GM18867 (cell line): ENCODE data around the gene ELANE.
A peak's percentile ranks its signal among the peaks of the same experiment; 100 is the strongest.
"Not testable (repeated sequence)": the region's sequence is repeated elsewhere in the genome, so short reads cannot be mapped to it uniquely, and the experiment has no call there.

Source experiments
- ATAC-seq: cut with Tn5 transposase; IDR thresholded peaks from one replicate; pipeline ENCODE4 v1.9.1; 2021; ENCODE audit warnings: mild to moderate bottlenecking, moderate library complexity; ENCODE audit not compliant: unreplicated experiment

Gene ELANE

DNA sequence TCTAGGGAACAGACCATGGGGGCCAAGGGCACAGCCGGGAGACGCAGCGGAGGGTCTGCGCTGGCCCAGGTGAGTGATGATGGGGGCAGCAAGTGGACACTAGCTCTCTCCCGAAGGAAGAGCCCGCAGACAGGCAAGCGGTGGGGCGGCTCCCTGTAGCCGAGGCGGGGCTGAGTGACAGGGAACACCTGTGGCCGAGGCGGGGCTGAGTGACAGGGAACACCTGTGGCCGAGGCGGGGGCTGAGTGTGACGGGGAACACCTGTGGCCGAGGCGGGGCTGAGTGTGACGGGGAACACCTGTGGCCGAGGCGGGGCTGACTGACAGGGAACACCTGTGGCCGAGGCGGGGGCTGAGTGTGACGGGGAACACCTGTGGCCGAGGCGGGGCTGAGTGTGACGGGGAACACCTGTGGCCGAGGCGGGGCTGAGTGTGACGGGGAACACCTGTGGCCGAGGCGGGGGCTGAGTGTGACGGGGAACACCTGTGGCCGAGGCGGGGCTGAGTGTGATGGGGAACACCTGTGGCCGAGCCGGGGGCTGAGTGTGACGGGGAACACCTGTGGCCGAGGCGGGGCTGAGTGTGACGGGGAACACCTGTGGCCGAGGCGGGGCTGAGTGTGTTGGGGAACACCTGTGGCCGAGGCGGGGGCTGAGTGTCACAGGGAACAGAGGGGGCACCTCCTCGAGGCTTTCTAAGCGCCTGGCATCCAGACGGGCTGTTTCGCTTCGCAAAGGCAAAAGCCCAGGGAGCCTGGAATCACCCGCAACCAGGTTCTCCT, 39.5 kb downstream of the ELANE start:
- not testable (repeated sequence) for ATAC-seq

DNA sequence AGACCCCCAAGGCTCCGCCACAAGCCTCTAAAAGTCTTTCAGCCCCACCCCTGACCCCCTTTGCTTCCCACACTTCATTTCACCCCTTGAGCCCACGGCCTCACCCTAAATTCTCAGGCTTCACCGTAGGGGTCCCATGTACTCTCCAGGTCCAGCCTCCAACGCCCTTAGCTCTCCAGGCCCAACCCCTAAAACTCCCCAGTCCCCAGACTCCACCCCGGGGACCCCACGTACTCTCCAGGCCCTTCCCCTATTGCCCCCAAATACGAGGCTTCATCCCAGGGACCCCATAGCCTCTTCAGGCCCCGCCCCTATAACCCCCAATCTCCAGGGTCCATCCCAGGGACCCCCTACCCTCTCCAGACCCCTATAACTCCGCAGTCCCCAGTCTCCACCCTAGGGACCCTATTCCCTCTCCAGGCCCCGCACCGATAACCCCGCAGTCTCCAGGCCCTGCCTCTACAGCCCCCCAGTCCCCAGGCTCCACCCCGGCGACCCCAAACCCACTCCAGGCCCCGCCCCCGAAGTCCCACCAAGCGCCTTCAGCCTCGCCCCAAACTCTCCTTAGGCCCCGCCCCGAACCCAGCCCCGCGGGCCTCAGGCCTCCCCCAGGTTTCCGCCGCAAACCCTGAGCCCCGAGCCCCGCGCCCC, 40.3 kb downstream of the ELANE start:
- ATAC-seq, result peak; percentile 31

DNA sequence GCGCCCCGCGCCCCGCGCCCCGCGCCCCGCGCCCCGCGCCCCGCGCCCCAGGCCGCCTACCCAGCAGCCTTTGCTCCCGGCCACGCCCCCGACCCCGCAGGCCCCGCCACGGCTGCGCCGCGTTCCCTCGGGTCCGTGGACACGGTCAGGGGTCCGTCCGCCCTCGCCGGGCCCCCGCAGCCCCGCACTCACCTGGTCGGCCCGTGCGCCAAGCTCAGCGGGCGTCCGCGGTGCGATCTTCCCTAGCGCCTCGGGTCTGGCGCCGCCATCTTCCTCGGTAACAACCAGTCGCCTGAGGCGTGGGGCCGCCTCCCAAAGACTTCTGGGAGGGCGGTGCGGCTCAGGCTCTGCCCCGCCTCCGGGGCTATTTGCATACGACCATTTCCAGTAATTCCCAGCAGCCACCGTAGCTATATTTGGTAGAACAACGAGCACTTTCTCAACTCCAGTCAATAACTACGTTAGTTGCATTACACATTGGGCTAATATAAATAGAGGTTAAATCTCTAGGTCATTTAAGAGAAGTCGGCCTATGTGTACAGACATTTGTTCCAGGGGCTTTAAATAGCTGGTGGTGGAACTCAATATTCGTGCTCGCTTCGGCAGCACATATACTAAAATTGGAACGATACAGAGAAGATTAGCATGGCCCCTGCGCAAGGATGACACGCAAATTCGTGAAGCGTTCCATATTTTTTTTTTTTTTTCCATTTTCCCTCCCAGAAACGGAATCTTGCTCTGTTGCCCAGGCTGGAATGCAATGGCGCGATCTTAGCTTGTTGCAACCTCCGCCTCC, 41.0 kb downstream of the ELANE start, which contains the start of the genes MED16 and RNU6-9:
TSS of gene MED16 (minus strand) at position 294 of the 796 bp plus-strand sequence. CDS start 2,056 bp downstream, outside the sequence.
TSS of gene RNU6-9 (plus strand) at position 591 of the 796 bp plus-strand sequence.
- ATAC-seq, result peak; percentile 82

DNA sequence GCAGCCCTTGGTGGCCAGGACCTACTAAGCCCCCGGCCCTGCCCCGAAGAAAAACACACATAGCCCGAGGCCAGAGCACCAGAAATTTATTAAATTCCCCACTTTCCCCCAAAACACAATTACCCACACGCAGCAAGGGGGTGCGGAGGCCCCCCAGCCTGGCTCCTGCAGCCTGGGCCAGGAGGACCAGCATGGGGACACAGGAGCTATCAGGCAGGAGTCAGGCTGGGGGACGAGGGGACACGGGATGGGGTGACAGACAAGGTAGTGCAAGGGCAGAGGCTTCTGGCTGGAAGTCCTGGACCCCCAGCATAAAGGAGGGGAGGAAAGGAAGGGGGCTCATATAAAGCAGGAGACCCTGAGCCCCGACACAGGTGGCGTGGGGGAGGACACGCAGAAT, 44.3 kb downstream of the ELANE start:
- no peak for ATAC-seq

DNA sequence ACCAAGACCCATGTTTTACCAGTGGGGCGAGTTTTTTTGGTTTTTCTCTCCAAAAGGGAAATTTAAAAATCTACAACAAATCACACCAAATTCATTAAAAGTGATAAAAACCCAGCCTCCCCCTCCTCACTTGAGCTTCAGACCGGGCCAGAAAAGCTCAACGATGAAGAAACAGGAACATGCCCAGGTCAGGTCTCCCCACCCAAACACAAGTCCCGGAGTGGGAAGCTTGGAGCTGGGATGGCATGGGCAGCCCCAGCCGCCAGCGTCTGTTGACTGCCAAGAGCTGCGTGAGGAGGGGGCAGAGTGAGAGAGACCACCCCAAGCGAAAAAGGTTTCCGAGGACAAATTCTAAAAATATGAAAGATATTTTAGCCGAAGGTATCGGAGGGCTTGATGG, 44.9 kb downstream of the ELANE start:
- no peak for ATAC-seq

DNA sequence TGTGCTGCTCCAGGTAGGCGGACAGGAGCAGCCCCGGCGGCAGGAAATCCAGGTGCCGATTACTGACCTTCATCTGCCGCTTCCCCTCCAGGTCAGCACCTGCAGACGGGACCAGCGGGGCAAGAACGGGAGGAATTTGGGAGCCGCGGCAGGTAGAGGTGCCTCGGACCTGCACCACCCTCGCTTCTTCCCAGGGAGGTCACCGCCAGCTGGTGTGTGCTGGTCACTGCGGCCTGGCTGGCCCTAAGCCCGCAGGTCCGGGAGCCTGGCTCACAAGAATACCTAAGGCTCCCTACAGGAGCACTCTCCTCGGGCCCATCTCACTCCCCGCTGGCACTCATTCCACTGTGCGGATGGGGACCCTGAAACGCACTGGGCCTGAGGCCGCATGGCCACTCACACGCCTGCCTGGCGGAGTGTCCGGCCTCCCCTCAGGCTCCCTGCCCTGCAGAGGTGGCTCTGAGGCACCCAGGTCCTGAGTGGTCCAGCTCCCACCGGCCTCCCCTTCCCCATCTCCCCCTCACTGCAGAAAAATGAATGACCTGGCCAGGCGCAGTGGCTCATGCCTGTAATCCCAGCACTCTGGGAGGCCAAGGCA, 45.4 kb downstream of the ELANE start:
- ATAC-seq, result no peak

DNA sequence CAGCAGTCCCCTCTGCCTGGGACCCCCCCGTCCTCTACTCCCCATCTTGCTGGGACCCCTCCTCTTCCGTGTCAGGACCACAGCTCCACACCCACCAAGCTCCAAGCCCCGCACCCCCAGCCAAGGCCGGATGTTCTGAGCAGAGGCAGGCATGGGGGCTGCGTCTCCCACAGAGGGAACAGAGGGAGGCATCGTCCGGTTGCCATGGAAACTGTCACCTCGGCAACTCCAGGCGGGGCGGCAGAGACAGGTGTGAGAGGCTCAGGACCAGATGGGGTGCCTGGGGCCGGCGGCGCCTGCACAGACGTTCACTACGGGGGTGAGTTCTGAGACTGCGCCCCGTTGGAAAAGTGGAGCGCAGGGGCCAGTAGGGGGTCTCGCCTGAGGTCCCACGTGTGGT, 46.6 kb downstream of the ELANE start:
- no peak for ATAC-seq

DNA sequence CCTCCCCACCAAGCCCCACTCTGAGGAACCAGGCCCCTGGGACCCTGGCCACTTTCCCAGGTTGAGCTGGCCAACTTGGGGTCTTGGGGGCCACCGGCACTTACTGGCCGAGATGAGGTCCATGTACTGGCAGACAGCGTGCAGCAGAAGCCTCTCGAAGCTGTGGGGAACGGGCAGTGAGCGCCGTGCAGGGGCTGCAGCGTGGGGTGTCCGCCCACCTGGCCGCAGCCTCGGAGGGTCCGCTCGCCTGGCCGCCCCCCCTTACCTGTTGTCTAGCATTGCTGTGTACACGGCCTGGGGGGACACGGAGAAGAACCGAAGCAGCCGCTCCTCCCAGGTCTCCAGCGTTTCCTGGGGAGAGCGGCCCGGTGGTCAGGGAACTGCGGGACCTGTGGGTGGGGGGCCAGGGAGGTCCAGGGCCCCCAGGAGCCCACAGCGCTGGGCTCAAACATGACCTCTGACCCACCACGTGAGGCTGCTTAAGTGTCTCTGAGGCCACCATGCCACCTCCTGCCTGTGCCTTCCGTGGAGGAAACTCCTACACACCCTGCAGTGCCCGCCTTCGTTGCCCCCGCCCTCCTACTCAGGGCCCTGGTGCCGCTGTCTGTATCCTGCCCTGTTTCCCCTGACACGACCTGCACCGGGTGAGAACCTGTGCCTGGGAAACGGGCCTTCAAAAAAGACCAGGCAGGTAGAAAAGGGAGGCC, 47.4 kb downstream of the ELANE start:
- ATAC-seq, result no peak

DNA sequence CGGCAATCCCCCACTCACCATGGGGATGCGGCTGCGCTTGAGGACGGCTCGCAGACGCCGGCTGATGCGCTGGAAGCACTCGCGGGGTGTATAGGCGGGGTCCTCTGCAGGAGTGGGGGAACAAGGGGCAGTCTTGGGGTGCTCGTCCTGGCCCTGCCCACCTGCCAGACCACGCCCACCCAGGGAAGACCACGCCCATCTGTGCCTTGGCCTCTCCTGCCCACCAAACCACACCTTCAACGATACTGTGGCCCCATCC, 47.9 kb downstream of the ELANE start:
- no peak for ATAC-seq

DNA sequence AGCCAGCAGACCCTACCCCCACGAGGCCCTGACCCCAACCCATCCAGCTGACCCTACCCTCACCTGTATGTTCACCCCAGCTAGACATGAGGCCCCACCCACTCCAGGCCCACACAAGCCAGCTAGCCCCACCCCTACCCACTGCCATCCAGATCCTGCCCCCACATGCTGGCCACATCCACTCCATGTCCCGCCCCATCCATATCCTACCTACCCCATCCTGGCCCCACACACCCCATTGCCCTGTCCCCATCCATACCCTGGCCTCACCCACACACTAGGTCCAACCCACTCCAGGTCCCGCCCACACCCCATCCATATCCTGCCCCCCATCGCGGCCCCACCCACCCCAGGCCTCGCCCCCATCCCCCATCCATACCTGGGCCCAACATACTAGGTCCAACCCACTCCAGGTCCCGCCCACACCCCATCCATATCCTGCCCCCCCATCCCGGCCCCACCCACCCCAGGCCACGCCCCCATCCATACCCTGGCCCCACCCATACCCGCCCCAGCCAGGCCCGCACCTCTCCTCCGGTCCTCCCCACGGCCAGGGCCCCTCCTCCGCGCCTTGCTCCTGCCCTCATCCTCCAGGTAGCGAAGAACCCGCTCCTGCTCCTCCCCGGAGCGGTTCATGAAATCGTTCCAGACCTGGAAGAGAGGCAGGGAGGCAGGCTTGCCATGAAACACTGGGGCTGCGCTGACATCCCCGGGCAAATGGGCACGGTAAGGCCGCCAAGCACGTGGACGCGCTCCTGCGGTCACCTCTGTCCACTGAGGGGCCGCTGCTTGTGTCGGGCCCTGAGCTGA, 48.4 kb downstream of the ELANE start:
- ATAC-seq, result no peak

DNA sequence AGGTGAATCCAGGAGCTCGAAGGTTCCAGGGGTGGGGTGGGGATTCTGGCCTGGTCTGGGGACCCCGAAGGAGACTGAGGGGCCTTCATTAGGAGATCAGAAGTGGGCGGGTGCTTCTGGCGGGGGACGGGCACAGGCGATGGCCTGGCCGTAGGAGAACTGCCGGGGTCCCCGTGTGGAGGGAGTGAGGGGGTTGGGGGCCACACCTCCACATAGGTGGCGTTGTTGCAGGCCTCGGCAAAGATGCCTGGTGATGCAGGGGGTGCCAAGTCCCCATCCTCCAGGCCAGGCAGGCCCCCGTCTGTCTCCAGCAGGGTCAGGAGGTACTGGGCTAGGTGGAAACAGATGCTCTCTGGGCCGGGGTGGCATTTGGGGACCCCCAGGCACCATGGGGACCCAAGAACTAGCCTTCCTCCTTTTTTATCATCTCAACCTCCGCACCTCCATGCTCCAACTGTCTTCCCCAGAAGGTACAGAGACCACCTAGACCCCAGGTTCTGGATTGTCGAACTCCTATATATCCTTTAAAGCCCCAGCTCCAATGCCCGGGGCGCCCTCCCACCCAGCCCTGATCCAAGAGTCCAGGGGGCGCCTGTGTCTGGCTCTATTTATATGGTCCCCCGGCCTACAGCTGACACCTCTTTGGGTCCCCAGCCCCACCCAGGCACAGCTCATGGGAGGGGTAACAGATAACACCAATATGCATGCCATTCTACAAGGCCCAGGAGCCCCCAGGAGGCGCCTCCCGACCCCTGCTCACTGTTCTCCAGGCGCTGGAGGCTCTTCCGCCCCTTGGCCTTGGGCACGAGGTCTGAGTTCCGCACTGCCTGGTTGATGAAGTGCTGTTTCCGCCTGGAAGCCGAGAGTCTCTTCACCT, 49.4 kb downstream of the ELANE start:
- ATAC-seq, result no peak

DNA sequence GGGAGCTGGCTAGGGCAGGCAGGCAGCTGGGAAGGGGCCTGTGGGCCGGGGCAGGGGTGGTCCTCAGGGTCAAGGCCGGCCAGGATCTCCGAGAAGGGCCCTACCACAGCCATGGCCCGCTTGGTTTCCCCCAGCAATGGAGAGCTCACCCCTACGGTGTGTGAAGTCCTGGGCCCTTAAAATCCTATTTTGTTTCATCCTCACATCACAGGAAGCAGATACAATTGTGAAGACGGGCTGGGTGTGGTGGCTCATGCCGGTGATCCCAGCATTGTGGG, 49.9 kb downstream of the ELANE start:
- ATAC-seq, result no peak

DNA sequence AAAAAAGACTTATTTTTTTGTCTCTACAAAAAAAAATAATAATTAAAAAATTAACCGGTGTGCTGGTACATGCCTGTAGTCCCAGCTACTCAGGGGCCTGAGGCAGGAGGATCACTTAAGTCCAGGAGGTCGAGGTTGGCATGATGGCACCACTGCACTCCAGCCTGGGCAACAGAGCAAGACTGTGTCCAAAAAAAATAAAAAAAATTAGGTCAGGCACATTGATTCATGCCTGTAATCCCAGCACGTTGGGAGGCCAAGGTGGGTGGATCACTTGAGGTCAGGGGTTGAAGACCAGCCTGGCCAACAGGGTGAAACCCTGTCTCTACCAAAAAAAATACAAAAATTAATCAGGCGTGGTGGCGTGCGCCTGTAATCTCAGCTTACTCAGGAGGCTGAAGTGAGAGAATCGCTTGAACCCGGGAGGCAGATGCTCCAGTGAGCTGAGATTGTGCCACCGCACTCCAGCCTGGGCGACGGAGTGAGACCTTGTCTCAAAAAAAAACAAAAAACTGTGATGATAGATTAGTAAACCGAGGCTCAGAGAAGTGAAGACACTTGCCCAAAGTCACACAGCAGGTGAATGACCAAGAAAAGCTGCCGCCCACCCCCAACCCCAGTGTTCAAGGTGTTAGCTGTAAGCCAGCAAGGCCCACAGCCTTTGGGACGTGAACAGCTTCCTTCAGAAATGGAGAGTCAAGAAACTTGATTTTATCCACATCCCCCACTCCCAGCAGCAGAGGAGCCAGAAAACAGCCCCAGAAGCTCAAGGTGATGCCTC, 50.5 kb downstream of the ELANE start:
- ATAC-seq, result no peak

DNA sequence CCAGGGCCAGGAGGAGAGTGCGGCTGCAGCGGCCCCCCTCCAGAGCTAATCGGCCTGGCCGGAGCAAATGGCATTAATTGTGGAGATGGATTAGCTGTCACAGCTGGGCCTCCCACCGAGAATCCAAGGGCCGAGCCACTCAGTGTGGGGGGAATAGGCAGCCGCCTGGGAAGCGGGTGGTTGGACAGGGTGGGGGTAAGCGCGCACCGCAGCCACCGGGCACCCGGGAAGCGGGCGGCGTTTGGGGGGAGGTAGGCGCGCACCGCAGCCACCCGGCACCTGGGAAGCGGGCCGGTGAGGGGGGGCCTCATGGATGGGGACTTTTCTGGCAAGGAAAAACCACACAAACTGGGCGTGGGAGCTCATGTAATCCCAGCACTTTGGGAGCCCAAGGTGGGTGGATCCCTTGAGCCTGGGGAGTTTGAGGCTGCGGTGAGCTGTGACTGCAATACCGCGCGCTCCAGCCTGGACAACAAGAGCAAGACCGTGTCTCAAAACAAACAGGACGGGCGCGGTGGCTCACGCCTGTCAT, 51.2 kb downstream of the ELANE start:
- ATAC-seq, result no peak

DNA sequence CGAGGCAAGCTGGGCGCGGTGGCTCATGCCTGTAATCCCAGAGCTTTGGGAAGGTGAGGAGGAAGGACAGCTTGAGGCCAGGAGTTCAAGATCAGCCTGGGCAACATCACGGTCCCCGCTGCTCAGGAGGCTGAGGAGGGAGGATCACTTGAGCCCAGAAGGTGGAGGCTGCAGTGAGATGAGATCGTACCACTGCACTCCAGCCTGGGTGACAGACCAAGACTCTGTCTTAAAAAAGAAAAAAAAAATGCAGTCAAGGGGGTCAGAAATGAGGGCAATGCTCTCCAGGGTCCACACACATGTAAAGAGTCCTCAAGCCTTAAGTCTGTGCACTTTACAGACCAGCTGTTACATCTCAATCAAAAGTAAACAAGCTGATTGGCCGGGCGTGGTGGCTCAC, 52.4 kb downstream of the ELANE start:
- no peak for ATAC-seq
